Astrocyte (in vitro differentiated cells and primary cell): ENCODE measurements around the gene TRRAP.

ENCODE experiments used
- CTCF ChIP-seq: IDR thresholded peaks from 2 replicates; pipeline ENCODE4 v1.5.1; 2011; ENCODE audit warnings: low read depth, mild to moderate bottlenecking, inconsistent platforms, low read length, moderate library complexity; ENCODE audit not compliant: insufficient read depth
- EZH2 ChIP-seq: IDR thresholded peaks from 2 replicates; pipeline ENCODE4 v1.6.1; 2012; ENCODE audit warnings: mild to moderate bottlenecking, low read length, inconsistent platforms; ENCODE audit not compliant: insufficient read depth

- no peak for TF ChIP-seq EZH2
- no peak for TF ChIP-seq CTCF
These were observed 48.8 kb downstream of the TRRAP start for GRCh38 chr7:98927125-98927524.
